ENCODE measurements around the gene DNAH17.

DNAH17 gene

DNA sequence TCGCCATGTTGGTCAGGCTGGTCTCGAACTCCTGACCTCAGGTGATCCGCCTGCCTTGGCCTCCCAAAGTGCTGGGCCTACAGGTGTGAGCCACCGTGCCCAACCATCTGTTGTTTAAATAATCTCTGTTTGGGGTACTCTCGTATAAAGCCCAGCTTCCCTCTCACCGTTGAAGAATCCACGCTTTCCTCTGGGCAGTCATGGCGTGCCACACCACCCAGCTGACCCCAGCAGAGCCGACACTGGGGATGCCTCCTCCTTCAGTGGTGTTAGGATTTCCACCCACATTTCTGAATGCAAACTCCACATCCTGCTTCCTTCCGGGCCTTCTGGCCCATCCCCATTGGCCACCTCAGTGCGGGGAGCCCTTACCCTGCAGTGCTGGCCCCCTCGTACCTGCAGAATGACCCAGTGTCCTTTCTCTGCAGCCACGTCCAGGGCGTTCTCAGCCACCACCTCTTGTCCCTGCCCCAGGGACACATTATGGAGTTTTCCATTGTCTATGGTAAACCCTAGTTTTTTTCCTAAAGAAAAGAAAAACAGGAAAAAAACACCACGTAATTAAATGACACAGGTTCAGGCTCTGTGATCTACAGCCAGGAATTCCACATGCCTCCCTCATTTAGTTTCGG lies 138.4 kb downstream of the DNAH17 start:
- DNase-seq: no peak

- no peak for DNase-seq
These were observed 138.9 kb downstream of the DNAH17 start for GRCh38 chr17:78438271-78438691.

GRCh38 chr17:78437508-78438169 lies 139.6 kb downstream of the DNAH17 start:
- no peak for DNase-seq

DNA sequence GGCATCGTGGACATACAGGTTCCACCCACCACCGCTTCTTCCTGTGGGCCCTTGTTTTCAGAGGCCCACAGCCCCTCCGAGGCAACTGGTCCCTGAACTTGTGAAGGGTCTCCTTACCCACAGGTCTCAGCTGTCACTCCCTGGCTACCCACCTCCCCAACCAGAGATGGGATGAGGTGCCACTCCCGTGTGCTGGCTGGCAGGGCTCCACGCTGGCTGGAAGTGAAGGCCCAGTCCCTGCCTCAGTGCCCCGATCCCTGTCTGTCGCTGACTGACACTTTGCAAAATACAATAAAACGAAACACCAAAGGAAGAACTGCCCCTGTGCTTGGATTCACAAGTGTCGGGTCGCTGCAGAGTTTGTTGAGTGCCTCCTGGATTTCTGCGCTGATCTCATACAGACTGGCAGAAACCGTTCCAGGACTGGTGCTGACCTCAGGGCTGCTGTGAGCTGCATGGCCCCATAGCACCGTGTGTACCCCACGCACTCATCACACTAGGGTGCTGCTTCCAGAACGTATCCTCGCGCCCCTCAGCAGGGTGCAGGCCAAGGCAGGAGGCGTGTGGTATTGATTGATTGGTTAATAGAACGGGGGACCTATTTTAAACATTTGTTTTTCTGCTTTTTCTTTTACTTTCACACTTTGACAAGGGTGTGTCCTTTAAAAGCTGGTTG lies 141.7 kb downstream of the DNAH17 start:
- no peak for DNase-seq

DNA sequence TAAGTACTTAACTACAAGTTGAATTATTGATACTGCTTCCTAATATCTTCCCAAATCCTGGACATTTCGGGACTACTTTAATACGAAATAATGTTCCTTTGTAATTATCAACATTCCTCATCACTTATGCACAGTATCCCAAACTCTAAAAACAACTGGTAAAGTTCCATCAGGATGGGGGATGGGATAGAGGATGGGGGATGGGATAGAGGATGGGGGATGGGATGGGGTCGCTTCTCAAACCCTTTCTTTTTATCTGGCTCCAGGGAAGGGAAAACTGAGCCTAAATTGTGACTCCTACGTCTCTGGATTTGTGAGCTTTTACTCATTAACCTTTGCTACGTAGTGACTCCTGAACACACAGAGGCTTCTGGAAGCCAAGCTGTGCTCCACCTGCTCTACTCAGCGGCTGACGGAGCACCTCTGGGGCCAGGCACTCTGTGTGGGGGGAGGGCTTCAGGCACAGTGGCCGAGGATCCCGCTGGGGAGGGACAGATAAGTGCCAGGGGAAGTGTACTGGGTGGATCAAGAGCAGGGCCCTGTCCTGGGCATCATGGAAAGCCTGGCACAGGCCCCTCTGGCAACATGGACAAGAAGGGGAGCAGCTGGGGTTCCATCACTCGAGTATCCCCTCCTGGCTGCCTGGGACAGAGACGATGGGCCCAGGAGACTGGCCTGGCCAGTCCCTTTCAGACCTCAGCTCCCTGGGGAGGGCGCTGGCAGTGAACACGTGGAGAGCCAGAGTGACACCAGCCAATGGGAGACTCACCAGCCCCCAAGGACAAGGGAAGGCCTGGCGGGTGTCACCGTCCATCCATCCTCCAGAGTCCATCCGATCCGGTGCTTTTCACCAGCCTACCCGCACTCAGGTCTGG lies 142.5 kb downstream of the DNAH17 start:
- no peak for DNase-seq

GRCh38 chr17:78433780-78434335 lies 143.3 kb downstream of the DNAH17 start:
- no peak for DNase-seq

- no peak for DNase-seq
These were observed 144.0 kb downstream of the DNAH17 start for GRCh38 chr17:78433013-78433727.

GRCh38 chr17:78432226-78433012 lies 144.8 kb downstream of the DNAH17 start:
- DNase-seq: no peak

DNA sequence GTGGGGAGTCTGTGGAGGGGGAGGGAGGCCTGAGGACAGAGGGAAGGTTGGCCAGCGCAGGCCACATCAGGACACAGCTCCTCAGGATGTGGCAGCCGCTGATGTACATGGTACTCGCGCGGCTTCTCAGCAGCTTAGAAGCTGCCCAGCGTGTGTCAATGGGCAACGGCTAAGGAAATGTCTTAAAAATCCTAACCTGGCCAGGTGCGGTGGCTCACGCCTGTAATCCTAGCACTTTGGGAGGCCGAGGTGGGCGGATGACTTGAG lies 145.6 kb downstream of the DNAH17 start:
- DNase-seq: no peak

DNA sequence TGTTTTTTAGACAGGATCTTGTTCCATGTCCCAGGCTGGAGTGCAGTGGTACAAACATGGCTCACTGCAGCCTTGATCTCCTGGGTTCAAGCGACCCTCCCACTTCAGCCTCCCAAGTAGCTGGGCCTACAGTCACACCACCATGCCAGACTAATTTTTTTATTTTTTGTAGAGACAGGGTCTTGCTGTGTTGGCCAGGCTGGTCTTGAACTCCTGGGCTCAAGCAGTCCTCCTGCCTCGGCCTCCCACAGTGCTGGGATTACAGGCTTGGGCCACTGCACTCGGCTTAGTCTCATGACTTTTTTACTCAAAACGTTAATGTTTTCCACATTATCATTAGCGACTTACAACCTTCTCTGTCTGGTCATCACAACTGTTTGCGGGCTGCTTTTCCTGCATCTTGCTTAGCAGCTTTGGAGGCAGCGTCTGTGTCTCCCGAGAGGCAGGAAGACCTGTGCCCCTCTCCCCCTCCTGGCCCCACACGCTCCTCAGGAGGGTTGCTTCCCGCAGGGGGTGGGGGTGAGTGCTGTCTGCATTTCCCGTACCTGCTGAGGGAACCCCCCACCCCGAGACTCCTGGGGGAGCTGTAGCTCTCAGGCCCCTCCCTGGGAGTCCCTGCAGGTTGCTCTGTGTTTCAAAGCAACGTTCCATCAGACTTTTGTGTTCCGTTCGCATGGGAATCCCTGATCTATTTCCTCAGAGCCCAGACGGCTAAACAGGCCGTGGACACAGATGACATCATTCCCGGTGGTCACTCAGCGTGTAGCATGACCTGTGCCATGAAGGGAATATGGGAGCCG lies 146.1 kb downstream of the DNAH17 start:
- DNase-seq: no peak

- DNase-seq: no peak
These were observed 147.6 kb downstream of the DNAH17 start for GRCh38 chr17:78429618-78429995.

- DNase-seq: no peak
These were observed 148.2 kb downstream of the DNAH17 start for GRCh38 chr17:78428836-78429617.

GRCh38 chr17:78428025-78428575 lies 149.1 kb downstream of the DNAH17 start:
- DNase-seq: no peak

DNA sequence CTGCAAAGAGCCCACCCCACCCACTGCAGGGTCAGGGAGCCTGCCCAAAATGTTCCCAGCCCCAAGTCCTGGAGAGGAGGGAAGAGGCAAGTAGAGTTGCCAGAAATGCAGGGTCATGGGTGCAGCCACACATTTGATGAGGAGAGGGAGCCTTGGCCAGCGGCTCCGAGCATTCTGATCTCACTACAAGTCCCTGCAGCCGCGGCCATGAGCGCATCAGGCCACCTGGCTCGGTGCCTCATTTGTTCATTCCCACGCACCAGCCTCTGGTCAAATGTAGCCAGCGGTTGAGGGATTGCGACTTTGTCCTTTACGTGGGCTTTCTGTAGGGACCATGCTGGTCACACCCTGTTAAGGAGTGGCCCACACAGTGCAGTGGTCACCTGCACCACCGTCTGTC lies 150.1 kb downstream of the DNAH17 start:
- no peak for DNase-seq

DNA sequence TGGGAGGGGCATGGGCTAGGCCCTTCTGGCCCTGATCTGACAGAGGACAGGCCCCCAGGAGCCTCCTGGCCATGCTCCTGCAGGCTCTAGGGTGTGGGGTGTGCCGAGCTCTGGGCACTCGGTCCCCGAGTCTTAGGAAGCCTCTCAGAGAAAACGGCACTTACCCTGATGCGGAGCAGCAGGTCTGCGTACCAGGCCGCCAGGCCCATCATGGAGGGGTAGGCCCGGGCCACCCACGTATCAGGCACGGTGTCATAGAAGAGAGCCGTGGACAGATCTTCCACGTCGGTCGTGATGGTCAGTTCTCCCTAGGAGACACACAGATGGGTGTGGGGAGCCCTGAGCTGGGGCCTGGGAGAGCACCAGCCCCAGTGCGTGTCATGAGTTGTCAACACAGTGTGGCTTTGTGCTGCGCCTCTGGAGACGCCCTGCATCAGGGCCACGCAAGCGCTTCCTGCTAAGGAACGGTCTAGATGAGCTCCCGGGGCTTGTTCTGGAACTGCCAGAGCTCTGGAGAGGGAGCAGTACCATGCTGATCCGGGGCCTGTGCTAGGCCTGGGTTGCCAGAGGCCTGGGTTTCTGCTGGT lies 150.8 kb downstream of the DNAH17 start:
- no peak for DNase-seq

DNA sequence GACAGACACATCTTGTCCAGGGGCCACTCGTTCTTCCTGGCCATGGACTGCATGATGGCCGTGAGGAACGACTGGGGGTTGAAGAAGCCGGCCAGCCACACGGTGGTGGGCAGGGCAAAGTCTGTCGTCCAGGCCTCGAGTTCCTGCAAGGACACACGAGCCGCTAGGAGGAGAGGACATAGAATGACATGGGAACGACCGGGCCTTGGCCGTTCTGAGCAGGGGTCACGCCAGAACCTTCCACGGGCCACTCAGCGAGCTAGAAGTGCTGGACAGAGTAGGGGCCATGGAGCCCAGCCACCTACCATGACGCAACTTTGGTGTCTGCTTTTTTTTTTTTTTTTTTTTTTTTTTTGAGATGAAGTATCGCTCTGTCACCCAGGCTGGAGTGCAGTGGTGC lies 151.8 kb downstream of the DNAH17 start:
- no peak for DNase-seq

DNA sequence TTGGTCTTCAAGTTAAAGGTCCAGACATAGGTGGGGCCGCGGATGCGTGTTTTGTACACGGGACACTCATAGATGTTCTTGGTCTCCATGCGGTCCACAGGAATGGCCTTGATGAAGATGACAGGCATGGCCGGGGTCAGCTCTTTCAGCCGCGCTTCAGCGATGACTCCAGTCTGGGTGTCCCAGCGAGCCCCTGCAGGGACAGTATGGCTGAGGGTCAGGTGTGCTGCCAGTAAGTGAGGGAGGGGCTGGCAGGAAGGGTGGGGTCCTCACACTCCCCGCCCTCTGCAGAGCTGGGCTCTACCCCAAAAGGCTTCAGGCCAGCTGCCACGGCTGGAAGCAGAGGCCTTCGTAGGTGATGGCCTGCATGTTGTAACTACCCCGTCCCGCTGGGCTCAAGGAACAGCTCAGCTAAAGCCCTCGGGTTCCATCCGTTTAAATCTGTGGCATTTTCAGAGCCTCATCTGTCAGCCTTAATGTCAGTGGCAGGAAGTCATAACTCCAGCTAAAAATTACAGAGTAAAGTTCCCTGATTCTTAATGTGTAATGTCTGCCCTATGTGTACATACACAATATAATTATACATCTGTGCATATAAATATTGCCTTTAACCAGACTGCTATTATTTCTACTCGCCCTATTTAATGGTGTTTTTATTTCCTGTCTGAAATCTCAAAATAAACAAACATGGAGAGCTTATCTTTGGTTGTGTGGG lies 153.1 kb downstream of the DNAH17 start:
- no peak for DNase-seq

- no peak for DNase-seq
These were observed 154.2 kb downstream of the DNAH17 start for GRCh38 chr17:78422872-78423588.

All from NCI-H1436 (cell line).